NOMO-1 treated with DMSO at 0.1 percent for 48 hours (cell line): ENCODE measurements around the gene TBC1D13.
"Not testable (repeated sequence)": the region's sequence is repeated elsewhere in the genome, so short reads cannot be mapped to it uniquely, and the experiment has no call there.

ENCODE experiments used
- DNase-seq: peaks from one replicate; lab custom pipeline; 2025; ENCODE audit not compliant: unreplicated experiment; lab: John Stamatoyannopoulos, UW

Gene TBC1D13, protein sequence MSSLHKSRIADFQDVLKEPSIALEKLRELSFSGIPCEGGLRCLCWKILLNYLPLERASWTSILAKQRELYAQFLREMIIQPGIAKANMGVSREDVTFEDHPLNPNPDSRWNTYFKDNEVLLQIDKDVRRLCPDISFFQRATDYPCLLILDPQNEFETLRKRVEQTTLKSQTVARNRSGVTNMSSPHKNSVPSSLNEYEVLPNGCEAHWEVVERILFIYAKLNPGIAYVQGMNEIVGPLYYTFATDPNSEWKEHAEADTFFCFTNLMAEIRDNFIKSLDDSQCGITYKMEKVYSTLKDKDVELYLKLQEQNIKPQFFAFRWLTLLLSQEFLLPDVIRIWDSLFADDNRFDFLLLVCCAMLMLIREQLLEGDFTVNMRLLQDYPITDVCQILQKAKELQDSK

DNA sequence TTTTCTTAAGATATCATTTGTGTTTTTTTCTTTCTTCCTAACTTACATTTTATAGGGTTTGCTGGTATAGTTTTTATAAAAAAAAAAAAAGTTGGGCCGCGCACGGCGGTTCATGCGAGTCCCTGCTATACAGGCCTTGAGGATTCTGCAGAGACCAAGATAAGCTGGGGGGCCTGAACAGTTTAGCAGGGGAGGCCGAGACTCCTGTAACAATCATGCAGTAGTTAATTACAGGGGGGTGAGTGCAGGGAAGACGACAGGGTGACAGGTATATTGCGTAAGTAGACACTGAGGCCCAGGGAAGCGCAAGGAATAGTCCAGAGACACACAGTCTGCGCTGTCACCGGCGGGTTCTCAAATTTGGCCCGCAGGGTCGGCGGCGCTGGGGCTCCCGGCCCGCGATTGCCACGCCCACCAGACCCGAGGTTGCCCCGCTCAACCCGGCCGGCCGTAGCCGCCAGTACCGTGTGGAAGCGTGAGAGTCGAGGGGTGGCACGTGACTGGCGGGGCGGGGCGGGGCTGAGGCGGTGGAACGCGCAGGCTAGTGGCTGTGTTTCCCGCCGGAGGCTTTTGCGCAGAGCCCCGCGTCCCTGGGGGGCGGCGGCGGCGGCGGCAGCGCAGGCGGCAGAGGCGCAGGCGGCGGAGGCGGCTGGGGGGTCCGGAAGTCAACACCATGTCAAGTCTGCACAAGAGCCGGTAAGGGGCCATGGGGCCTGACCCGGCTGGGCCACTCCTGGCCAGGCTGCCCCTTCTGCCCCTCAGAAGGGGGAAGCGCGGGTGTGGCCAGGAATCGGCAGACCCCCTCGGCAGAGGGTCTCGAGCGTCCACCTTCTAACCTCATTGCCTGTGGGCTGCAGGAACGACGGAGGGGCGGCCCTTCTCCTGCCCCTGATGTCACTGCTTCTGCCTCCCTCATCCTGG lies at the start of gene TBC1D13:
TBC1D13 (plus strand) TSS at position 573 of the 921 bp plus-strand sequence; CDS start at position 674, 101 bp downstream.
- DNase-seq, result peak; percentile 88

DNA sequence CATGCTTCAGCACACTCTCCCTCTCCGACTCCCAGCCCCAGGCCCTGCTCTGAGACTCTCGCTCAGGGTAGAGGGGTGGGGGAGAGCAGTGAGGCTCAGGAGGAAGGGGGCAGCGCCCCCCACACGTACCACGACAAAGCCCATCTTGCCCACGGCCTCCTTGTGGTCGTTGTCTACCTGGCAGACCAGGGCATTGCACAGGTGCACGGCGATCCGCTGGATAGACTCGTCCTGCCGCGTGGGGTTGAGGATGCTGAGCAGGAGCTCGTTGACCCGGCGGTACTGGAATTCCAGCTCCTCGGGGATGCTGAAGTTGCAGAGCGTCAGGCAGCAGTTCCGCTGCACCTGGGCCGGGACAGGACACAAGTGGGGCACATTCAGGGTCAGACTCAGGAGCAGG lies 44.7 kb upstream of the TBC1D13 start:
- no peak for DNase-seq

DNA sequence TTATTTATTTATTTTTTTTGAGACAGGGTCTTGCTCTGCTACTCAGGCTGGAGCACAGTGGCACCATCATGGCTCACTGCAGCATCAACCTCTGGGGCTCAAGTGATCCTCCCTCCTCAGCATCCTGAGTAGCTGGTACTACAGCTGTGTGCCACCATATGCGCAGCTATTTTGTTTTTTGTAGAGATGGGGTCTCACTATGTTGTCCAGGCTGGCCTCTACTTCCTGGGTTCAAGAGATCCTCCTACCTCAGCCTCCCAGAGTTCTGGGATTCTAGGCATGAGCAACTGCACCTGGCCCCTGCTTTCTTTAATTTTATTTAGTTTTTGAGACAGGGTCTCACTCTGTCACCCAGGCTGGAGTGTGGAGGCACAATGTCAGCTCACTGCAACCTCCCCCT lies 43.6 kb upstream of the TBC1D13 start:
- DNase-seq, result no peak

DNA sequence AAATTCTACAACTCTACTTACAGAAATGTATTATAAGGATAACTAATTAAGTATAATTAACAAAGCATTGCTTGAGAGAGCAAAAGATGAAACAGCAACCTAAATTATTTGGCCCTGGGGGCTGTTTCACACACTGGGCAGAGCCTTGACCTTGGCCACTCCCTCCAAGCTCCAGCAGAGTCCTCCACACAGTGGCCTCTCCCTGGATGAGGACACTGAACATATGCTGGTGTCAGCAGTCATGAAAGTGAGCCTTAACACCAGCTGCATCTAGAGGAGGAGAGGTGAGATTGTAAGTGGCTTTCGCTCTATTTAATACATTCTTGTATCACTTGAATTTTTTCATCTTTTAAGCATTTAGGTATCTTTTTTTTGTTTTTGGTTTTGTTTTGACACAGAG lies 39.8 kb upstream of the TBC1D13 start:
- no peak for DNase-seq

DNA sequence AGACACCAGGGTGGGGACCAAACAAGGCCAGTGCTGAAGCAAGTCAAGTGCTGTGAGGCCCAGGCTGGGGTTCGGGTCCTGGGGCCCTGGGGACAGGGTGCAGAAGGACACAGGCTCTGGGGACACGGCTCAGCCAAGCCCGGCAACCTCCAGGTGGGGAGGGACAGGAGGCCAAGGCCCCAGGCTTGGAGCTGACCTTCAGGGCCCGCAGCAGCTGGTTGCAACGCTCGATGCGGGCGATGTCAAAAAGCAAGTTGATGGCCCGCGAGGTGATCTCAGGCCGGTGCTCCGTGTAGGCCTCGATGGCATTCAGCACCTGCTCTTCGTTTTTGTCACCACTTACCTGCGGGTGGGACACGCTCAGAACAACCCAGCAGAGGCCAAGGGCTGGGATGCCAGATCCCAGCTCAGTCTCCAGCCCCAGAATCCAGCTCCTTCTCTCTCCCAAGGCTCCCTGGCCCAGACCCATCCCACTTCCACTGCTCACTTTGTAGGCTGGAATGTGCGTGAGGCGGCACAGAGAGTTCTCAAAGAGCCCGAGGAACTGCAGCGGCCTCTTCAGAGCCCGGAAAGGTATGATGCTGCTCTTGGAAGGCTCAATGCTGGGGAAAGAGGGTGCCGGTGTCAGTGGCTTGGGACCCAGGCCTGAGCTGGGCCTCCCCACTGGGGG lies 36.0 kb upstream of the TBC1D13 start:
- no peak for DNase-seq

DNA sequence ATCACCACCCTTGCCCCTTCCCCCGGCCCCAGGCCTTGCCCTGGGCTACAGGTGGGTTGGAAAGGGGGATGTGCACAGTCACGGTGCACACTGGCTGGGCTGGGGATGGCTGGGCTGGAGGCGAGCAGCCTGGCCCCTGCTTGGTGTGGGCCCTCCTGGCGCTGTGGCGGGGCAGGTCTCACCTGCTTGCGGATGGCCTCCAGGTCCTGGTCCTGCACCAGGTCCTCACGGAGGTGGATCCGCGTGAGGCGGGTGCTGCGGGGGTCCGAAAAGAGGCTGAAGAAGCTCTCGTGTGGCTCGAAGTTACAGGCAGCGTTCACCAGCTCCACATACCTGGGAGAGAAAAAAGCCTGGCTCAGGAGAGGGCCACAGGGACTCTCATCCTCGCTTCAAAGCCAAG lies 33.4 kb upstream of the TBC1D13 start:
- DNase-seq, result no peak

DNA sequence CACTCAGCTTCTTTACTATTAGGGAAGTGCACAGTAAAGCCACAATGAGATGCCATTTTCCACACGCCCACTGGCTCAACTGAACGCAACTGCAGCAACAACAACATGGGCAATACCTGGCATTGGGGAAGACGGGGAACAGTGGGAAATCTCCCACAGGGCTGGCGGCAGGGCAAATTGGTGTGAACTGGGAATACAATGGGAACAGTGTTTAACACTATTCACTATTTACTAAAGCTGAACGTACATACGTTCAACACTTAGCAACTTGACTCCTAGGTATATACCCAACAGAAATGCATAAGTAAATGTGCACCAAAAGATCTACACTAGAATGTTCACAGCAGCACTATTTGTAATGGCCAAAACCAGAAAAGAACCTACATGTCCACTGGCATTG lies 29.5 kb upstream of the TBC1D13 start:
- DNase-seq, result no peak

DNA sequence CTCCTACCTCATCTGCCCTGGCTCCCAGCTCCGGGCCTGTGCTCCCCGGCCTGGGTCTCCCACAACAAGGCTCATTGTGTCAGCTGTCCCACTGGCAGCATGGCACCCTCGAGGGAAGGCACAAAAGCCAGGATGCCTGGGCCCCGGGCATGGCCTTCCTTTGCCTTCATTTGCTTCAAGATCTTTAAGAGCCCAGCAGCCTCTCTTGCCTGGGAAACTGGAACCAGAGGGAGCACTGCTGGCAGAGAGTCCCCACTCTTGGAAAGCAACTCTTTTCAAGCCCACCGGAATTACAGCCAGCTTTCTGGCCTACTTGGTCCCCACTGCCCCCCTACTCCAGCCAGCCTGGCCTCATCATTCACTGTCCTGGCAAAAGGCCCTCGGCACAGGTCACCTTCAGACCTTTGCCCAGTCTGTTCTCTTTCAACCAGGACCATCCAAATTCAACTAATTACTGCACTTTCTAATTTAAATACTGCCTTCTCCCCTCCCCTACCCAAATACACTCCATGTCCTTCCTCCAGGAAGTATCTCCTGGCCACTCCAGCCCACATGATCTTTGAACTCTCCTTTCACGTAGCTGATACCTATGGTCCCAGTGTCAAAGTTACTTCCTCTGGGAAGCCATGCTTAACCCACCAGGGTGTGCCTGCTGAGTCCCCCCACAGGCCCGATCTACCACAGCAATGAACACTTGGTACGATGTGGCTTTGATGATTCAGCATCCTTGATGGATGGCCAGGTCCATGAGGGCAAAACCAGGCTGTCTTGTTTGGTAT lies 24.2 kb upstream of the TBC1D13 start:
- no peak for DNase-seq

DNA sequence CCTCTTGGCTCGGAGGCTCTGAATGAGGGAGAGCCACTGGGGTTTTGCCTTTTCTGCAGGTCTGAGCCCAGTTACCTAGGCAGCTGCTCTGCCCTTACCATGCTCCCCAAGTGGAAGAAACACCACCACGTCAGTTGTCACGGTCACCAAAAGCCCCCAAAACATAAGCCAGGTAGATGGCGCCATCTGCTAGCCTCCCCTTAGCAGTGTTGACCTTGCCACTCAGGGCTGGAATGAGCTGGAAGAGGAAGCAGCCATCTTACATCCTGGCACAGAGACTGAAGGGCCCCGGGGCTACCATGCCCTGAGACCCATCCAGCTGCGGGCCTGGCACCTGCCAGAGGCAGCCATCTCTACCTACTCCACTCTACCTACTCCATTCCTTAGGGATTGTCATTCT lies 22.7 kb upstream of the TBC1D13 start:
- DNase-seq, result no peak

DNA sequence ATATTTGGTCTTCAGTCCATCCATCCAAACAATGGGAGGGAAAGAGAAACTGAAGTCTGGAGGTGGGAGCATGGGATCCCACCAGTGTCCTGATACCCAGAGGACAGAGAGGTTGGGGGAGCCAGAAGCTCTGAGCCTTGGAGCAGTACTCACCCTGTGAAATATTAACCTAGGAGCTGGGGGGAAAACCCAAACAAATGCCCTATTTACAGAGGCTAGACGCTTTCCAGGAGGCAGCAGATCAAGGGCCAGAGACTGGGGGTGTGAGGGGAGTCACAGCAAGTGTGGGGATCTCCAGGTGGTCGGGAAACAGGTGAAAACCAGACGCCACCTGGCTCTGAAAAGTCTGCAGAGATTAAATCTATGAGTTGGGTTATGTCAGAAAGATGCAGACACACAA lies 21.6 kb upstream of the TBC1D13 start:
- DNase-seq, result no peak

DNA sequence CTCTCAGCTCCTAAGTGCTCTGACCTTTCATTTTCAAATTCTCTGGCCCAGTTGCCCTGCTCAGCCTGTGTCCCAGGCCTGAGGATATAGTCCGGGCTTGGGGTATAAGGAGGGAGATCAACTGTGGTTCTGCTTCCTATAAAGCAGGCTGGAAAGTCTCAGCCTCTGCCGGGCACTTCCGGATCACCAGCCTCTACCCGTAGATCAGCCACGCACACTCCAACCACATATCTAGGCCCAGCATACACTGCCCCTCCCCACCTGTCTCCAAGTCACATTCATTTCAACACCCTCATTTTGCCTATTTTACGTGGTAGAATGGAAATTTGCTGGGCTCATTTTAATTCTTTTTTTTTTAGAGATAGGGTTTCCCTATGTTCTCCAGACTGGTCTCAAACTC lies 18.4 kb upstream of the TBC1D13 start:
- no peak for DNase-seq

DNA sequence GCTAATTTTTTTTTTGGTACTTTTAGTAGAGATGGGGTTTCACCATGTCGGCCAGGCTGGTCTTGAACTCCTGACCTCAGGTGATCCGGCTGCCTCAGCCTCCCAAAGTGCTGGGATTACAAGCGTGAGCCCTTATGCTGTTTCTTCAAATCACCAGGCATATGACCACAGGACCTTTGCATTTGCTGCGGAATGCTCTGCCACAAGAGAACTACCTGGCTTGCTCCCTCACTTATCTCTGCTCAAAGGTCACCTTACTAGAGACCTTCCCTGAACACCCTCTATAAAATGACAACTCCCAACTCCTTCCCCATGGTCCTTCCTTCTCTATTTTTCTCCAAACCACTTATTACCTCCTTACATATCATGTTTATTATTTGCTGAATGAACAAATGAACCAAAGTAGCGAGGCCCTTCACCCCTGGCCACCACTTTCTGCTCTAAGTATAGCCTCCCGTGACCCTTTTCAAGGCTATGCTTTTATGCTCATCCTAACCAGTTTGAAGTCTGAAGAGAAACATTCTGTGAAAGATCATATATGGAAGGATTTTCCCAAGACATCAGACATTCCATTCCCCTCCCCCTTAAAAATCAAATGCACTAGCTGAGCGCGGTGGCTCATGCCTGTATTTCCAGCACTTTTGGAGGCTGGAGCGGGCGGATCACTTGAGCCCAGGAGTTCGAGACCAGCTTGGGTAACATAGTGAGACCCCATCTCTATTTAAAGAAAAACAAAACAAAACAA lies 16.6 kb upstream of the TBC1D13 start:
- no peak for DNase-seq

DNA sequence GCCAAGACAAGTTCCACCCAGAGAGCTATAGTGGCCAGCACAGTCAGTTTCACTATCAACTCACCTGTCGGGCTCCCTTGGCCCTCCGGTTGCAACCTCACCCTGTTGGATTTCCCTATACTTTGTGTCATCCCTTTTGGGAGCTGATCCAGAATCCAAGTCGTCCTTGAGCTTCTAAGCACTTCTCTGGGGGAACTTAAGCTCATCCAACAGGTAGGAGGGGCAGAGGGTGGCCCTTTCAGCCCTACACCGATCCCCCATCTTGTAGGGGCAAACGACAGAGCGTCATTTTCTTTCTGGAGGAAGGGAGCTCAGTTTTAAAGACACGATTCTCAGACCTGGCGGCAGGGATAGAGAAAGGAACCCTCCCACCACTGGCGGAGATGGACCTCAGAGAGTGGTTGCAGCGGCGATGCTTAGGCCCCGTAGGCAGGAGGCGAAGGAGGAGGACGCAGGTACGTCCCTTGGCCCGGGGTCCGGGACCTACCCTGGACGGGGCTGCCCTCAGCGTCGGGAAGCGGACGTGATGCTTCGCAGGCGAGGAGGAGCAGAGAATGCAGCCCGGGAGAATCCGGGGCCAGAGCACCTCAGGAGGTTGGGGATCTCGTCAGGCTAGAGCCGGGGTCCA lies 15.8 kb upstream of the TBC1D13 start:
- DNase-seq, result no peak

DNA sequence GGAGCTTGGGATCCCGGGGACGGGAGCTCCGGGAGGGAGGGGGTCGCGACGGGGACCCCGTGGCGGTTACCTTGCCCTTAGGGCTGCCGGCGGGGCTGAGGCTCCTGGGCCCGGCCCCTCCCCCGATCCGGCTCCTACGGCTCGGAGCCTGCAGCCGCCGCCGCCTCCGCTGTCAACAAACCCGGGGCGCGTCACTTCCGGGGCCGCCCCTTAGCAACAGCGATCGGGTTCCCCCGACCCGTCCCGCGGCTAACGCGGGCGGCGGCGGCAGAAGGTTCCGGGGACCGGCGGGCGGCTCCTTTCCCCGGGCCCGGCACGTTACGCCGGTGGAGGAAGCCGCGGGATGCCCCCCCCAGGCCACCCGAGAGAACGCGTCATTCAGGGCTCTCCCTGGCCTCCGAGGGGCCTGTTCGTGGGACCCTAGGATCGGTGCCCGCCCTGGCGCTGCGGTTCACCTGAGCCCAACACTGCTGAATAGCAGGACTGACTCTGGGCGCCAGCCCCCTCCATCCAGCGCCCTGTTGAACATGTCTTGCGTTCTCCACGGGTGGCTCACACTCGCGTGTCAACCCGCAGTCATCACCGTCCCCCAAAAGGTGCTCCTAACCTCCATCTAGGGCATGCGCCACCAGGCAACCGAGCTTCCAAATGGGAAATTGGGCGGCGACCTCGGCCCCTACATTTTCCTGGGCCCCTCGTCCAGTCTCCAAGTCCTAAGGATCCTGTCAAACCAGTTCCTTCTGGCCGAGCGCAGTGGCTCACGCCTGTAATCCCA lies 15.1 kb upstream of the TBC1D13 start, which contains the start of gene ZER1:
ZER1 (minus strand) TSS at position 183 of the 775 bp plus-strand sequence. CDS start 16,362 bp downstream, outside the sequence.
- DNase-seq, result peak; percentile 85

DNA sequence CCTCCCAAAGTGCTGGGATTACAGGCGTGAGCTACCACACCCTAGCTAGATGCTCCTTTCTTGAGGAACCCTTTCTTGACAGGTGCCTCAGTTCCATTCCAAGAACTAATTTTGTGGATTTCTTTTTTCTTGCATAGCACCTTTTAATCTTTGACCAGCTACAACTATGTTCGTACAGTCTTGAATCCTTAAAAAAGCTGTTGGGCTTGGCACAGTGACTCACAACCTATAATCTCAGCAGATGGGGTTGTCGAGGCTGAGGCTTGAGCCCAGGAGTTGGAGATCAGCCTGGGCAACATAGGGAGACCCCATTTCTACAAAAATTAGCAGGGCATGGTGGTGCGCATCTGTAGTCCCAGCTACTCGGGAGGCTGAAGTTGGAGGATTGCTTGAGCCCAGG lies 14.0 kb upstream of the TBC1D13 start:
- DNase-seq, result no peak

DNA sequence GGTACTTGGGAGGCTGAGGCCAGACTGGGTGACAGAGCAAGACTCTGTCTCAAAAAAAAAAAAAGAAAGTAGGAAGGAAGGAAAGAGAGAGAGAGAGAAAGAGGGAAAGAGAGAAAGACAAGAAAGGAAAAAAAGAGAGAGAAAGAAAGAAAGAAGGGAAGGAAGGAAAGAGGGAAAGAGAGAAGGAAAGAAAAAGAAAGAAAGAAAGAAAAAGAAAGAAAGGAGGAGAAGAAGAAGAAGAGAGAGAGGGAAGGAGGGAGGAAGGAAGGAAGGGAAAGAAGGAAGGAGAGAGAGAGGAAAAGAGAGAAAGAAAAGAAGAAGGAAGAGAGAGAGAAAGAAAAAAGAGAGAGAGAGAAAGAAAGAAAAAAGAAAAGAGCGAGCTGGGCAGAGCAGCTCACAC lies 12.2 kb upstream of the TBC1D13 start:
- no peak for DNase-seq

DNA sequence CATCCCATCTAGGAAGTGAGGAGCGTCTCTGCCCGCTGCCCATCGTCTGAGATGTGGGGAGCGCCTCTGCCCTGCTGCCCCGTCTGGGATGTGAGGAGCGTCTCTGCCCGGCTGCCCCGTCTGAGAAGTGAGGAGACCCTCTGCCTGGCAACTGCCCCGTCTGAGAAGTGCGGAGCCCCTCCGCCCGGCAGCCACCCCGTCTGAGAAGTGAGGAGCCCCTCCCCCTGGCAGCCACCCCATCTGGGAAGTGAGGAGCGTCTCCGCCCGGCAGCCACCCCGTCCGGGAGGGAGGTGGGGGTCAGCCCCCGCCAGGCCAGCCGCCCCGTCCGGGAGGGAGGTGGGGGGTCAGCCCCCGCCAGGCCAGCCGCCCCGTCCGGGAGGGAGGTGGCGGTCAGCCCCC lies 7.0 kb upstream of the TBC1D13 start:
- DNase-seq, result not testable (repeated sequence)

DNA sequence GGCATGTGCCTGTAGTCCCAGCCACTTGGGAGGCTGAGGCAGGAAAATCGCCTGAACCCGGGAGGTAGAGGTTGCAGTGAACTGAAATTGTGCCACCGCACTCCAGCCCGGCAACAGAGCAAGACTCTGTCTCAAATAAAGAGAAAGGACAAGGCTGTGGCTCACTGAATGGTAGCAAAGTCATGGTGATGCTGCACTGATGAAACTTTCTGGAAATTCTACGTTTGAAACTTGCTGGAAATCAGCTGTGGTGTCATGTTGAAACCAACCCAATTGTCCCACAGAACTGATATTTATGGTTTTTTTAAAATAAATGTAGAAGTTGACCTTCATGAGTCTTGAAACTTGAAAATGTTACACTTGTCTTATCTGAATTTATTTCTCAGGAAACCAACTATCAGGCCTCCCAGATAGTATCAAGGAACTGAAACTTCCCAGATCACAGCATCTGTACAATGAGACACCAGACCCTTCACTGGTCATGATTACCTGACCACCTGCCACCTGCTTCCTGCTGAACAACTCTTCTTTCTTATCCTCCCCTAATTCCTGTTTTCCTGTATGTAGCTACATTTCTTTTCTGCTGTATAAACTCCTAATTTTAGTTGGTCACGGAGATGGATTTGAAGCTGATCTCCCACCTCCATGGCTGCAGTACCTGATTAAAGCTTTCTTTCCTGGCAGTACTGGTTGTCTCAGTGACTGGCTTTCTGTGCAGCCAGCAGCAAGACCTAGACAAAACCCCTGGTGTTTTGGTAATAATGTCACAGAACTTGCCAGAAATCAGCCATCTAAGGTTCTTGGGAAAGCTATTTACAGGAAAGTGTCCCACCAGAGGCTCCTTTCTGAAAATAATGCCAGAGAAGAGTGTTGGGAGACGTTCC lies 5.6 kb upstream of the TBC1D13 start:
- DNase-seq, result peak; percentile 64
